GM19025 (cell line): Measurements from ENCODE around the gene KCNN1.
"Not testable (repeated sequence)": the region's sequence is repeated elsewhere in the genome, so short reads cannot be mapped to it uniquely, and the experiment has no call there.

Source experiments
- ATAC-seq: cut with Tn5 transposase; IDR thresholded peaks from one replicate; pipeline ENCODE4 v1.9.1; 2021; ENCODE audit warnings: mild to moderate bottlenecking, low read depth, moderate library complexity; ENCODE audit not compliant: unreplicated experiment

The KCNN1 gene

DNA sequence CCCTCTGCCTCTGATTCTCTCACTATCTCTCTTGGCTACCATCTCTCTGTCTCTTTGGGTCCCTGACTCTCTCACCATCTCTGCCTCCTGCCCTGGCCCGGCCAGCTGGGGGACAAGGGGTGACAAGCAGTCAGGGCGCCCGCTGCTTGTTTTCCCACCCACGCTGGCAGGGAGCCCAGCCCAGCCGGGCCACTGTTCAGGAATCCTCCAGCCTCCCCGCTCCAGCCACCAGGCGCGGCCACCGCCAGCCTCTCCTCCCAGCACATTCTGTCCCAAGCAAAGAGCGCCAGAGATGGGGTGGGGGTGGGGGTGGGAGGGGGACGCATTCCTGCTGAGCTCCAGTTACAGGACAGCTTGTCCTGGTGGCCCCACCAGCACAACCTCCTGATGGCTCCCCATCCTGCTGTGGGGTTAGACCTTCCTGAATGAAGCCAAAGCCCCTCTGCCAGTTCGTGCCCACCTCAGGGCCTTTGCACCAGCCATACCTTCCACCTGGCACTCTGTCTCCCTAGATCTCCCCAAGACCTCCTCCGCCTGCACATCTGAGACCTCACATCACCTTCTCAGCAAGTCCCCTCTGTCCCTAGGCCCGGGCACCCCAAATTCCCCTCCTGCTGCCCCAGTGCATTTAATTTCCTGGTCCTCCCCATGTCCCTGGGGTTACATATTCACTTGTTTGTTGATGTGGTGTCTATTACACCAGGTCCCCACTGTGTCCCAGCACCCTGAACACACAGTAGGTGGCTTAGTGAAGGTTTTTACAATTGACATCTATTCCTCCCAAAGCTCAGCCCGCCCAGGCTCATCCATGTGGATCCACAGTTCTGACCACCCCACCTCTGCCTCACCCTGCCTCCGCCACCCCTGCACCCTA lies 53.5 kb downstream of the KCNN1 start:
- ATAC-seq: no peak

DNA sequence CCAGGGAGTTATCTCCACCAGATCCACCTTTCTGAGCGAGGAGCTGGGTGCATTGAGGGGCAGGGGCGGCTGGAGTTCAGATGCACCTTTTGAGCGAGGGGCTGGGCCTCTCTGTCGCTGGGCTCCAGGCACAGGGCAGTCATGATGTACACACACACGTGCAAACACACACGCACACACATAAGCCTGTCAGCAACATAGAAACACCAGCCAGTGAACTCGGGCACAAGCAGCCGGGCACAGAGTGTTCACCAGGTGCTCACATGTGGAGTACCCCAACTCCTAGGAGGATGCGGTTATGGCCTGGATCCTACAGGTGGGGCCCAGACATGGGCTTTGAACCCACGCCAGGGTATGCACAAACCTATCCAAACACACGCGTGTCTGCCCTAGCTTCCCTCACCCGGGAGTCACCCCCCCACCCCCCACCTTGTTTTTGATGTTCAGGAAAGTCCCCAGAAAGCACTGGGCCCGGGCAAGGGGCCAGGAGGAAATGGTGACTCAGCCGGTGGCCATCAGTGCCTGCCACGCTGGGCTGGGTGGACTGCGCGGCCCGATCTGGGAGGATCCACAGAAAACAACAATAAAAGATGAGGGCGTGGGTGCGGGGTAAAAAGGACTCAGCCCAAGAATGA lies 54.3 kb downstream of the KCNN1 start:
- no peak for ATAC-seq

DNA sequence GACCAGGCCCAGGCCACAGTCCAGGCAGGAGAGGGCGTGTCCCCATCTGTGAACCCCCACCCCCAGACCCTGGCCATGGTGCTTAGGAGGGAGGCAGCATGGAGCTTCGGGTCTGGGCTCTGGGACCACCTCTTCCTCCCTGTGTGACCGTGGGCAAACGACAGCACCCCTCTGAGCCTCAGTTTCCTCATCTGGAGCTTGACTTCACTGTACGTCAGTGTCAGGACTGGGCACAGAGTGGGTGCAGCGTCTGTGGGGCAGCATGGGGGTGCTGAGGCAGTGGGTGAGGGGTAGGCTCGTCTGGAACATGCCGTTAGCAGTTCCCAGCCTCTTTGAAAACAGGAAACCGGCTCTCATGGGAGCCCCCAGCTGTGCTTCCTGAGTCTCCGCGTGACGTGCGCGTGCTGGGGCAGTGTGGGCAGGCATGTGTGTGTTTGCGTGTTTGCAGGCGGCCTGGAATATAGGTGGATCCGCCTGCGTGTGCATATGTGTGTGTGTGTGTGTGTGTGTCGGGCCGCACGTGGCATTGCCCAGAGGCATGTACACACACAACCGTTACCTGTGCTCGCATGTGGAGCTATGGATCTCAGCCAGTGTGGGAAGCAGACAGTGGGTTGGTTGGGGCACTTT lies 56.8 kb downstream of the KCNN1 start:
- no peak for ATAC-seq

DNA sequence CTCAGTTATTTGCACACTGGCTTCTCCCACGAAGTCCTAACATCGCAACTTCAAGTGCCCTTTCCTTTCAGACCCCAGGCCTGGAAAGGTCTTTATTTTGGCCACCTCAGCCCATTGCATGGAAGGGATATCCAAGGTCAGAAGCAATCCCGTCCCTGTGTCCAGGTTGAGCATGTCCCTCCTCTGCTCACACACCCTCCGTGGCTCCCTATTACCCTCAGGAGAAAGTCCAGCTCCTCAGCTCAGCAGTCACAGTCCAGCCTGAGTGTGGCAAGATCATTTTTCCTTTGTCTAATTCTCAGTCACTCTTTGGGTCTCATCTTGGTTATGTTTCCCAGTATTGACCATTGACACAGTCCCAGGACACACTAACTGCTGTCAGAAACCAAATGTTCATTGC lies 60.2 kb downstream of the KCNN1 start:
- ATAC-seq: no peak

DNA sequence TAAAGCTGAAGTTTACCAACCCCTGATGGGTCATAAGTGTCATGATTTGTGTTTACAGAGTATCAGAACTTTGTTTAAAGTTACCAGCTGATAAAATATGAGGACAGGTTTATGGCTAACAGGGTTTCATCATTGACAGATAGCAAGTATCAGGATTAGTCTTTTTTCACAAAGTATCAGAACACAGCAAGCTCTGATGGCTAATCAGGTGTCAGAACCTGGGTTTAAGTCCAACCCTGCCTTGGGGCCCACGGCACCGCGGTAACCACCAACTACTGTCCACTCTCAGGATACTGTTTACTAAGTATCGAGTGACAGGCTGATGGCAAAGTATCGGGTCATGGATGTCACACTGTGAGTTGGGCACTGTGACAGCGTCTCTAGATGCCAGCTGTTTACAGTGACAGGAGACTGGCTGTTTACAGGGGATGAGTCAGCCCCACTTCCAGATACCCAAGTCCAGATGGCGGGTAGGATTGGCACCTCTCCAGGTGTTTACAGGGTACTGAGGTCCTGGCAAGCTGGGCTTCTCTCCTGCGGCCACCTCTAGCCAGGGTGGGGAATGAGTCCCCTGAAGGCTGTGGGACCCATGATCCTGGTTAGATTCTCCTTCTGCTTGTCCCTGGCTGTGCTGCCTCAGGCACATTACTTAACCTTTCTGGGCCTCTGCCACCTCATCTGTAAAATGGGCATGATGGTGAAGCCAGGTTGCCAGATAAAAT lies 62.9 kb downstream of the KCNN1 start:
- ATAC-seq: no peak

DNA sequence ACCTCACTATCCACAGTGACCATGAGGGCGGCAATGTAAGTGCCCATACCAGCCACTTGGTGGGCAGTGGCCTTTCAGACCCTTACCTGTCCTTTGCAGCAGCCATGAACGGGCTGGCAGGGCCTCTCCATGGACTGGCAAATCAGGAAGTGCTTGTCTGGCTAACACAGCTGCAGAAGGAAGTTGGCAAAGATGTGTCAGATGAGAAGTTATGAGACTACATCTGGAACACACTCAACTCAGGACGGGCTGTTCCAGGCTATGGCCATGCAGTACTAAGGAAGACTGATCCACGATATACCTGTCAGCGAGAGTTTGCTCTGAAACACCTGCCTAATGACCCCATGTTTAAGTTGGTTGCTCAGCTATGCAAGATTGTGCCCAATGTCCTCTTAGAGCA lies 64.5 kb downstream of the KCNN1 start:
- ATAC-seq: not testable (repeated sequence)

DNA sequence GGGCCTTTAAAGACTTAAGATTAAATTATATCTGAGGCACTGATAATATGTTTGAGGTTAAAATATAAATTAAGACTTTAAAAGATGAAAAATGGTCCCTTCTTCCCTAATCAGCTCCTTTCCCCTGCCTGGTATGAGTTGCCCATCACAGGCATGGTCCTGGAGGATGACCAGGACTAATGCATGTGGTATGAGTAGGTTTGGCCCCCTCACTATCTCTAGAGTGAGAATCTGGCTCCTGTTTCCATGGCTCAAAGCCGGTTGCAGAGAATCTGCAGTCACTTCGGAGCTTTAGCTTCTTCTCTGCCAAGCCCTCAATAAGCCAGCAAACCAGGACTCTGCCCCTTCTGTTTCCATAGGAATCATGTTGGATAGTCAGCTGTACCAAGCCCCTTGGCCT lies 65.2 kb downstream of the KCNN1 start:
- ATAC-seq: not testable (repeated sequence)

DNA sequence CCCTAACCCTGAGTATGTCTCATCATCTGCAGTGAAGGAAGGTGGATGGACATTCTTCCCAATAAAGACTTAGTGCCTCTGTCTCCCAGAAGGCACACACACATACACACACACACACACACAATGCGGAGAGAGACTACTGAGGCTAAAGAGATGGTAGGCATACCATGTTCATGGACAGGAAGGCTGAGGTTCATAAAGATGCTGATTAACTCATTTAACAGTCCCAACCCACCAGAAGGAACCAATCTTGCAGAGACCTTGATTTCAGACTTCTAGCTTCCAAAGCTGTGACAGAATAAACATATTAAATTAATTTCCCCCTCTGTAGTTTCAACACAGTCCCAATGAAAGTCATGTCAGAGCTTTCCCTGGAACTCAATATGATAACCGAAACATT lies 74.1 kb downstream of the KCNN1 start:
- no peak for ATAC-seq

DNA sequence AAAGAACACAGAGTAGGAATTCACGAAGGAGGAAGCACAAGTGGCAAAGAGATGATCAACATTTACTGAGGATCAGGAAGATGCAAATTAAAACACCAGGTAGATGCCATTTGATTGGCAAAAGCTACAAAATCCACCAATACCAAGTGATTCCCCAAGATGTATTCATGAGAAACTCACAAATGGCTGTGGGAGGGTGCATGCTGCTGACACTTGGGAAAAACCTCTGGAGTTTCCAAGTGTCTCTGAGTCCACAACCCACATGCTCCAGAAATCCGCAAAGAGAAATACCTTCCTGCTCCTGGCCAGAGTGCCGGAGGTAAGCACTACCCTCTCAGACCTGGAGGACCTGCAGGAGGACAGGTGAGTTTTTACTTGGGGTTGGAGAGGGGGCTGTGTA lies 76.8 kb downstream of the KCNN1 start:
- ATAC-seq: no peak

DNA sequence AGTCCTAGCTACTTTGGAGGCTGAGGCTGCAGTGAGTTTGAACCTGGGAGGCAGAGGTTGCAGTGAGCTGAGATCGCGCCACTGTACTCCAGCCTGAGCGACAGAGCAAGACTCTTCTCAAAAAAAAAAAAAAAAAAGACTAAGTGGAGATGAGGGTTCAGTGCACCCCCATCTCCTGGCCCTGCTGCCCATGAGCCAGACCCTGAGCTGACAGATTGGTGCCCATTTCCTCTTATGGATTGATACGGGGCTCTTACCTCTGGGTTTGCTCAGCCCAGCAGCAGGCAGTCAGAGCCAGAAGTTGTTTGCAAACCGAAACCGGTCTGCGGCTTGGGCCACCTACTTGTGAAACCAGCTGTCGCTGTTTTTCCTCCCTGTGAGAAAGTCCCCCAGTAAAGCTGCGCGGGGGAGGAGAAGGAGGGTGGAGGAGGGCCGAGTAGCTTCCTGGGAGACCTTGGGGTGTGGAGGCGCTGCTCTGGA lies 78.0 kb downstream of the KCNN1 start:
- ATAC-seq: peak; percentile 91

DNA sequence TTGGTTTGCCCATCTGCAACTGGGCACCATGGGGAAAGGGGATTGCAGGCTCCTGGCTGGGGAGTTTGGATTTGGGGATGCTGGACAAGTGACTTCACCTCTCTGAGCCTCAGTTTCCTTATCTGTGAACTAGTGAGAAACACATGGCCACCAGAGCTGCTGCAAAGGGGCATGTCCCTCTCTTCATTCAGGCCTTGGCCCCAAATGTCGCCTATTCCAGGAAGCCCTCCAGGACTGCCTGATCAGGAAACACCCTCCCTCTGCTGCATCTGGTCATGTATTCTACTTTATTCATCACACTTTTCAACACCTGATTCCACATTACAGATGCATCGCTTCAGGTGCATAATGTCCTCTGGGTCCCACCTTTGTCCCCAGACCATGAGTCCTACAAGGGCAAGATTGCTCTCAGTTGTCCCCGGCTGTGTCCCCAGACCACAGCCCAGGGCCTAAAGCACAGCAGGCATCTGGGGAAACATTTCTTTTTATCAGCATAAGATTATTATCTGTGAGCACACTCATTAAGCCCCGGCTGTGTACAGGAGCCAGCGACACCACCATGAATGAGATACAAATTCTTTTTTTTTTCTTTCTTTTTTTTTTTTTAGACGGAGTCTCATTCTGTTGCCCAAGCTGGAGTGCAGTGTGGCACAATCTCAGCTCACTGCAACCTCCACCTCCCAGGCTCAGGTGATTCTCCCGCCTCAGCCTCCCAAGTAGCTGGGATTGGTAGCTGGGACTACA lies 78.6 kb downstream of the KCNN1 start:
- ATAC-seq: no peak

DNA sequence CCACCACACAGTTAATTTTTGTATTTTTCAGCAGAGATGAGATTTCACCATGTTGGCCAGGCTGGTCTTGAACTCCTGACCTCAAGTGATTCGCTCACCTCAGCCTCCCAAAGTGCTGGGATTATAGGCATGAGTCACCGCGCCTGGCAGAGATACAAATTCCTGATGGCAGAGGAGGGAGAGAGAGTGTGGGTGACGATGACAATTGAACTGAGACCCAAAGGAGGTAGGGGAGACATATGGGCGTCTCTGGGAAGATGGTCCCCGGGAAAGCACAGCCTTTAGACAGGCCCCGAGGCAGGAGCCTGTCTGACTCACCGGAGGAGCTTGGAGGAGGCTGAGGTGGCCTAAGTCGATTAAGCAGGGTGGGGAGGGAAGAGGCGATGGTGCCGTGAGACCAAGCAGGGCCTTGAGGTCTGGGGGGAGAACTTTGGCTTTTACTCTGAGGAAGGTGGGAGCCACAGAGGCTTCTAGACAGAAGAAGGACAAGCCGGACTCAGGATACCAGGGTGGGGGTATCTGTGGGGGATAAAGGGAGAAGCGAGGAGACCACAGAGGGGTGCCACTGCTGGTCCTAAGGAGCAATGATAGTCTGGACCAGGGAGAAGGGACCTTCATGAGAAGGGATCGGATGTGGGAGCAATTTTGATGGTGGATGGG lies 79.3 kb downstream of the KCNN1 start:
- ATAC-seq: no peak

DNA sequence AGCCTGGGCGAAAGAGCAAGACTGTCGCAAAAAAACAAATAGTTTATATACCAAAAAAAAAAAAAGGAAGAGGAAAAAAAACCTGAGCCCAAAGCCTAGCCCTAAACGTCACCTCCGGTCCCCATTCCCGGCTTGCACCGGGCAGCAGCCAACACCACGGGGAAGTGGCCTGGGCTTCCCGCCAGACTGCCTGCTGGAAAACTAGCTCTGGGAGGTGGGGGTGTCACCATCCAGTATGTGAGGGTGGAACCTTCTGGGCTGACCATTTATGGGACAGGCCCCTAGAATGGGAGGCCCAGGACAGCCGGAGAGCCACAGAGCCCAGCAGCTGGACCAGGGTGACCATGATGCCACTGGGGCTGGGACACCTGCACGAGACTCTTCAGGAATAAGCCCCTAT lies 82.5 kb downstream of the KCNN1 start:
- no peak for ATAC-seq
